K562 (cell line): ENCODE measurements around the gene SATB2. TPM values are rescaled to one million over a fixed set of nuclear protein-coding genes. Genes with fewer than 3 reads are reported as not detected.
A peak's percentile ranks its signal among the peaks of the same experiment; 100 is the strongest.

Source experiments
- ATAC-seq: fragments of 200-7000 bp; cut with Tn5 transposase; 3 replicates; pipeline ENCODE4 v1.9.1; 2020; ENCODE audit warnings: moderate library complexity
- BruUV-seq: library from RNA; stranded (reverse); fragments of 400-500 nt; replicated peaks from 2 replicates; lab custom pipeline; 2021; lab: Mats Ljungman, UMichigan
- CTCF ChIA-PET: fragments of 300-600 bp; formaldehyde crosslinking; extraction: SDS; loops from one replicate; lab custom pipeline; 2021; ENCODE audit warnings: low intra/inter-chr PET ratio; lab: Yijun Ruan, JAX
- POLR2A ChIA-PET: fragments of 300-600, 350-650 bp; sonication (Branson Sonifier 250); formaldehyde crosslinking; extraction: SDS; loops from one replicate; lab custom pipeline; 2021; ENCODE audit warnings: antibody characterized with exemption, inconsistent platforms; lab: Yijun Ruan, JAX
- DNase-seq, 4 experiments: peaks; one replicate each; pipeline versions ENCODE4 v3.0.0 to v3.0.0-alpha.2; 2011 to 2018; ENCODE audit warnings: low spot score in 3 of 4, mixed read lengths in 3 of 4; ENCODE audit errors: extremely low read depth in 1 of 4
- FAIRE-seq: peaks from 2 replicates; lab custom pipeline; 2011; peaks lifted over from hg19 to GRCh38; lab: Jason Lieb, UNC
- H2AFZ ChIP-seq: 2 replicates; pipeline ENCODE4 v1.6.0; 2011; ENCODE audit warnings: low read depth, low read length, control low read depth, inconsistent platforms
- H3K27ac ChIP-seq: fragments of 200-600 bp; 3 replicates; pipeline ENCODE4 v1.8.0; 2011; ENCODE audit warnings: low read depth, mild to moderate bottlenecking, control low read depth, inconsistent platforms, low read length, moderate library complexity, mixed read lengths; ENCODE audit errors: extremely low read depth
- H3K27me3 ChIP-seq, 2 experiments: fragments of 300-600 bp in 1 of 2; 2 replicates in 1 of 2; 3 replicates in 1 of 2; pipeline versions ENCODE4 v1.6.0 to v1.8.0; 2011; ENCODE audit warnings: inconsistent platforms in 2 of 2, low read length in 2 of 2, mild to moderate bottlenecking in 1 of 2, mixed read lengths in 1 of 2, moderate library complexity in 1 of 2; ENCODE audit not compliant: control insufficient read depth in 2 of 2, insufficient read depth in 2 of 2
- H3K36me3 ChIP-seq: fragments of 300-600 bp; 3 replicates; pipeline ENCODE4 v1.8.0; 2011; ENCODE audit warnings: mild to moderate bottlenecking, low read length, inconsistent platforms; ENCODE audit not compliant: control insufficient read depth, insufficient read depth
- H3K4me1 ChIP-seq, 2 experiments: fragments of 200-600 bp in 1 of 2; replicated peaks in 1 of 2; 2 replicates in 1 of 2; 3 replicates in 1 of 2; pipeline versions ENCODE4 v1.5.1 to v1.8.0; 2011; ENCODE audit warnings: inconsistent platforms in 2 of 2, low read length in 2 of 2, mild to moderate bottlenecking in 1 of 2, mixed read lengths in 1 of 2, moderate library complexity in 1 of 2; ENCODE audit not compliant: control insufficient read depth in 2 of 2, insufficient read depth in 2 of 2
- H3K4me2 ChIP-seq: 2 replicates; pipeline ENCODE4 v1.6.1; 2011; ENCODE audit warnings: low read length, control low read depth, inconsistent platforms, mixed read lengths; ENCODE audit not compliant: insufficient read depth
- H3K4me3 ChIP-seq: fragments of 200-600 bp; sonication (generic), shearing (Covaris generic); 2 replicates; pipeline ENCODE4 v1.5.1; 2016; ENCODE audit warnings: control low read depth, inconsistent platforms
- H3K79me2 ChIP-seq: fragments of 200-600 bp; 3 replicates; pipeline ENCODE4 v1.8.0; 2011; ENCODE audit warnings: low read length, inconsistent platforms; ENCODE audit not compliant: control insufficient read depth, insufficient read depth
- H3K9ac ChIP-seq, 2 experiments: 2 replicates each; pipeline versions ENCODE4 v1.6.0 to v1.6.1; 2011; ENCODE audit warnings: low read depth in 2 of 2, low read length in 2 of 2, control low read depth in 1 of 2, inconsistent platforms in 1 of 2, mild to moderate bottlenecking in 1 of 2, mixed read lengths in 1 of 2; ENCODE audit not compliant: insufficient read depth in 1 of 2
- H3K9me1 ChIP-seq: one replicate; pipeline ENCODE4 v1.6.0; 2011; ENCODE audit warnings: inconsistent platforms, mild to moderate bottlenecking, low read length, moderate library complexity; ENCODE audit not compliant: control insufficient read depth, insufficient read depth
- H3K9me3 ChIP-seq: replicated peaks from 2 replicates; pipeline ENCODE4 v1.5.1; 2011; ENCODE audit warnings: low read depth, low read length, inconsistent platforms; ENCODE audit not compliant: control insufficient read depth, insufficient read depth
- H4K20me1 ChIP-seq: replicated peaks from 2 replicates; pipeline ENCODE4 v1.6.1; 2011; ENCODE audit warnings: low read length, inconsistent platforms, mixed read lengths; ENCODE audit not compliant: control insufficient read depth, insufficient read depth
- CBX8 ChIP-seq: fragments of 200-600 bp; sonication (generic); IDR thresholded peaks from 2 replicates; pipeline ENCODE4 v1.6.1; 2012; ENCODE audit warnings: borderline replicate concordance, mixed run types, low read depth, mild to moderate bottlenecking, moderate library complexity, mixed read lengths, low read length, control low read depth, inconsistent platforms; ENCODE audit not compliant: poor library complexity, severe bottlenecking; ENCODE audit errors: extremely low read depth
- DACH1 ChIP-seq: fragments of 450-650 bp; IDR thresholded peaks from 2 replicates; pipeline ENCODE4 v1.6.1; 2018; ENCODE audit not compliant: partially characterized antibody
- ELF1 ChIP-seq: fragments of 200-800 bp; sonication (Bioruptor generic); IDR thresholded peaks from 2 replicates; pipeline ENCODE4 v1.6.1; 2016; ENCODE audit warnings: missing genetic modification characterization, missing compliant biosample characterization
- EP400 ChIP-seq: fragments of 450-650 bp; IDR thresholded peaks from 2 replicates; pipeline ENCODE4 v1.6.1; 2017; ENCODE audit warnings: antibody characterized with exemption, mild to moderate bottlenecking, moderate library complexity
- ILK ChIP-seq: fragments of 450-650 bp; IDR thresholded peaks from 2 replicates; pipeline ENCODE4 v1.6.1; 2016; ENCODE audit warnings: missing genetic modification characterization, low read depth, mild to moderate bottlenecking, missing compliant biosample characterization, moderate library complexity, borderline replicate concordance
- KDM1A ChIP-seq, 2 experiments: fragments of 450-650 bp; IDR thresholded peaks; 2 replicates each; pipeline ENCODE4 v1.6.1; 2016; ENCODE audit warnings: mild to moderate bottlenecking in 2 of 2
- MAFF ChIP-seq: IDR thresholded peaks from 2 replicates; pipeline ENCODE4 v1.6.1; 2012; ENCODE audit warnings: low read length, improper control_type of control experiment
- MAFG ChIP-seq: fragments of 450-650 bp; conservative IDR thresholded peaks from 2 replicates; pipeline ENCODE4 v1.6.1; 2016; ENCODE audit warnings: missing genetic modification characterization, missing compliant biosample characterization
- MAFK ChIP-seq: IDR thresholded peaks from 2 replicates; pipeline ENCODE4 v1.6.1; 2011; ENCODE audit warnings: low read length, improper control_type of control experiment
- MTF1 ChIP-seq: fragments of 250-450 bp; sonication (Bioruptor Pico); IDR thresholded peaks from 2 replicates; pipeline ENCODE4 v1.9.0; 2021; ENCODE audit warnings: moderate library complexity, mild to moderate bottlenecking, inconsistent platforms, borderline replicate concordance
- NFE2L1 ChIP-seq: fragments of 450-650 bp; IDR thresholded peaks from 2 replicates; pipeline ENCODE4 v1.6.1; 2016; ENCODE audit warnings: missing genetic modification characterization, low read depth, mild to moderate bottlenecking, missing compliant biosample characterization, moderate library complexity, borderline replicate concordance
- NONO ChIP-seq, 2 experiments: fragments of 200-400 bp in 1 of 2; fragments of 450-650 bp in 1 of 2; formaldehyde crosslinking in 1 of 2; IDR thresholded peaks; 2 replicates each; pipeline ENCODE4 v1.6.1; 2017; ENCODE audit warnings: low read depth in 2 of 2, mild to moderate bottlenecking in 2 of 2, moderate library complexity in 2 of 2, low read length in 1 of 2
- PHF21A ChIP-seq: fragments of 450-650 bp; IDR thresholded peaks from 2 replicates; pipeline ENCODE4 v1.6.1; 2017; ENCODE audit warnings: low read depth, borderline replicate concordance
- PYGO2 ChIP-seq: fragments of 450-650 bp; IDR thresholded peaks from 2 replicates; pipeline ENCODE4 v1.6.1; 2016; ENCODE audit warnings: mild to moderate bottlenecking, missing genetic modification characterization, moderate library complexity, missing compliant biosample characterization
- SAFB ChIP-seq: fragments of 200-400 bp; formaldehyde crosslinking; IDR thresholded peaks from 2 replicates; pipeline ENCODE4 v1.6.1; 2017; ENCODE audit warnings: low read depth, low read length, borderline replicate concordance
- SIRT6 ChIP-seq: IDR thresholded peaks from one replicate; pipeline ENCODE4 v1.6.1; 2012; ENCODE audit warnings: low read depth, mild to moderate bottlenecking, control low read depth, inconsistent platforms, low read length, moderate library complexity
- ZBED1 ChIP-seq: IDR thresholded peaks from 2 replicates; pipeline ENCODE4 v1.6.1; 2014
- ZNF197 ChIP-seq: fragments of 200-800 bp; sonication (Bioruptor generic); IDR thresholded peaks from 2 replicates; pipeline ENCODE4 v1.6.1; 2016; ENCODE audit warnings: low read depth, missing genetic modification characterization, missing compliant biosample characterization
- ZNF316 ChIP-seq: fragments of 450-650 bp; IDR thresholded peaks from 2 replicates; pipeline ENCODE4 v1.6.1; 2016
- ZNF584 ChIP-seq: fragments of 200-800 bp; sonication (Bioruptor generic); IDR thresholded peaks from 2 replicates; pipeline ENCODE4 v1.6.1; 2016; ENCODE audit warnings: low read depth, mild to moderate bottlenecking, missing genetic modification characterization, missing compliant biosample characterization
- ZSCAN32 ChIP-seq: fragments of 450-650 bp; formaldehyde crosslinking; IDR thresholded peaks from 2 replicates; pipeline ENCODE4 v1.4.0; 2020; ENCODE audit warnings: mild to moderate bottlenecking, moderate library complexity
- in situ Hi-C: fragments of 300-500 bp; cut with MboI; formaldehyde crosslinking; loops from 4 replicates; pipeline ENCODE4 v1.15.0; 2018; ENCODE audit warnings: inconsistent platforms, mixed read lengths
- intact Hi-C: fragments of 100-400 bp; cut with micrococcal nuclease; formaldehyde crosslinking; loops from 2 replicates; pipeline ENCODE4 v1.14.2; 2022
- polyA plus RNA-seq, 8 experiments: library from polyadenylated mRNA; depleted of rRNA in 4 of 8; stranded (reverse) in 5 of 8; unstranded in 3 of 8; fragments of >200 nt; fragmentation: Nextera tagmentation in 2 of 8; fragmentation: Illumina TruSeq in 1 of 8; extraction: Ambion mirVana in 2 of 8; extraction: Trizol in 1 of 8; gene quantifications; 2 replicates each; pipeline versions ENCODE4 v1.2.1 to v1.2.3, GENCODE V29; 2011 to 2014; ENCODE audit warnings: inconsistent platforms in 1 of 8, missing spikeins in 1 of 8
- total RNA-seq, 7 experiments: library from RNA; depleted of rRNA in 6 of 7; stranded (reverse); fragments of >200 nt in 6 of 7; fragmentation: Illumina TruSeq in 2 of 7; extraction: Trizol in 2 of 7; gene quantifications; 2 replicates each; pipeline versions ENCODE4 v1.2.1 to v1.2.3, GENCODE V29; 2011 to 2021; ENCODE audit warnings: low replicate concordance in 1 of 7
- TF ChIP-seq, protein P1 (sequence below): fragments of 250-450 bp; sonication (Bioruptor Pico); IDR thresholded peaks from 2 replicates; pipeline ENCODE4 v1.8.0; 2022; ENCODE audit warnings: inconsistent platforms
- TF ChIP-seq, protein P2 (sequence below): fragments of 250-450 bp; sonication (Bioruptor Pico); IDR thresholded peaks from 2 replicates; pipeline ENCODE4 v1.4.0; 2020; ENCODE audit warnings: mild to moderate bottlenecking, moderate library complexity

Gene SATB2
- total and polyA plus RNA-seq, 9 of the 15 experiments (the other 6 are each of a cell fraction or from before 2014, with no cell fraction given) = 4.5 to 34.0 (median 15.1) TPM

DNA sequence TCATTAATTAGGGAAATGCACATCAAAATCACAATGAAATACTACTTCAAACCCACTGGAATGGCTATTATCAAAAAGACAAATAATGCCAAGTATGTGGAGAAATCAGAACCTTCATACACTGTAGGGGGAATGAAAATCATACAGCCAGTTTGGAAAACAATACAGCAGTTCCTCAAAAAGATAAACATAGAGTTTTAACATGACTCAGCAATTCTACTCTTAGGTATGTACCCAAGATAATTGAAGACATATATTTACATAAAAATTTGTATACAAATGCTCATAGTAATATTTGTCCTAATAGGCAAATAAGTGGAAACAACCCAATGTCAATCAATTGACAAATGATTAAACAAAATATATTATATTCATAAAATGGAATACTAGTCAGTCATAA lies 45.4 kb upstream of the SATB2 start:
- no peak for FAIRE-seq
- Histone ChIP-seq H3K79me2 (no peaks in the 10 kb centered on the region), H3K4me2 (no peak overlapping the region), H2AFZ (no peak overlapping the region), H3K27me3 (peaks cover 0 to 1% of the 10 kb centered on the region in 2 experiments; a peak in 2 of 5 replicates), H3K4me3 (no peak overlapping the region), H4K20me1 (no peaks in the 10 kb centered on the region), H3K4me1 (no peaks in the 10 kb centered on the region), H3K9me1 (no peaks in the 10 kb centered on the region), H3K9ac (no peak overlapping the region), H3K36me3 (no peaks in the 10 kb centered on the region), H3K9me3 (no peaks in the 10 kb centered on the region), H3K27ac (no peak overlapping the region)
- no peak for ATAC-seq
- no peak for DNase-seq
- in situ Hi-C loops = no loop called here
- BruUV-seq = no TSS peak
- POLR2A ChIA-PET = no interaction called here
- CTCF ChIA-PET = interaction anchor here (0.6 kb wide), 1 partner anchor 11 kb away, joined by 3 read pairs; no protein-coding TSS in a partner anchor
- intact Hi-C loops = no loop called here
- TF ChIP-seq MAFF (peak; percentile 93), MAFK (peak; percentile 89), EP400 (no peak), ZSCAN32 (CRISPR knock-in tag) (no peak), NONO (IDR thresholded peaks at IDR 0.05; ENCODE audit: low read depth in 2 of 2, low read length in 1 of 2) (no peak), KDM1A (IDR thresholded peaks at IDR 0.05) (no peak), ZNF316 (peak; percentile 93), MAFG (tag) (peak; percentile 87), ZNF584 (CRISPR knock-in tag) (no peak), NFE2L1 (peak; percentile 63; the same call in 1 of the 2 replicates), SAFB (no peak), DACH1 (no peak), SIRT6 (no peak), CBX8 (no peak), ELF1 (no peak), PHF21A (no peak), MTF1 (no peak), ZBED1 (no peak), PYGO2 (no peak), ZNF197 (CRISPR knock-in tag) (no peak), ILK (tag) (no peak)
- TF ChIP-seq, protein P1, sequence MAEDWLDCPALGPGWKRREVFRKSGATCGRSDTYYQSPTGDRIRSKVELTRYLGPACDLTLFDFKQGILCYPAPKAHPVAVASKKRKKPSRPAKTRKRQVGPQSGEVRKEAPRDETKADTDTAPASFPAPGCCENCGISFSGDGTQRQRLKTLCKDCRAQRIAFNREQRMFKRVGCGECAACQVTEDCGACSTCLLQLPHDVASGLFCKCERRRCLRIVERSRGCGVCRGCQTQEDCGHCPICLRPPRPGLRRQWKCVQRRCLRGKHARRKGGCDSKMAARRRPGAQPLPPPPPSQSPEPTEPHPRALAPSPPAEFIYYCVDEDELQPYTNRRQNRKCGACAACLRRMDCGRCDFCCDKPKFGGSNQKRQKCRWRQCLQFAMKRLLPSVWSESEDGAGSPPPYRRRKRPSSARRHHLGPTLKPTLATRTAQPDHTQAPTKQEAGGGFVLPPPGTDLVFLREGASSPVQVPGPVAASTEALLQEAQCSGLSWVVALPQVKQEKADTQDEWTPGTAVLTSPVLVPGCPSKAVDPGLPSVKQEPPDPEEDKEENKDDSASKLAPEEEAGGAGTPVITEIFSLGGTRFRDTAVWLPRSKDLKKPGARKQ = no peak
- TF ChIP-seq, protein P2, sequence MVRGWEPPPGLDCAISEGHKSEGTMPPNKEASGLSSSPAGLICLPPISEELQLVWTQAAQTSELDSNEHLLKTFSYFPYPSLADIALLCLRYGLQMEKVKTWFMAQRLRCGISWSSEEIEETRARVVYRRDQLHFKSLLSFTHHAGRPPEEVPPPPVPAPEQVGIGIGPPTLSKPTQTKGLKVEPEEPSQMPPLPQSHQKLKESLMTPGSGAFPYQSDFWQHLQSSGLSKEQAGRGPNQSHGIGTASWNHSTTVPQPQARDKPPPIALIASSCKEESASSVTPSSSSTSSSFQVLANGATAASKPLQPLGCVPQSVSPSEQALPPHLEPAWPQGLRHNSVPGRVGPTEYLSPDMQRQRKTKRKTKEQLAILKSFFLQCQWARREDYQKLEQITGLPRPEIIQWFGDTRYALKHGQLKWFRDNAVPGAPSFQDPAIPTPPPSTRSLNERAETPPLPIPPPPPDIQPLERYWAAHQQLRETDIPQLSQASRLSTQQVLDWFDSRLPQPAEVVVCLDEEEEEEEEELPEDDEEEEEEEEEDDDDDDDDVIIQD (CRISPR knock-in tag) = no peak
